Adrenal gland (tissue), 5 donors: Measurements from ENCODE around the gene CD93.

Source experiments
- POLR2A ChIP-seq, 2 donors: fragments of 450-650 bp; IDR thresholded peaks; one replicate each; pipeline ENCODE4 v1.6.1; 2017; ENCODE audit warnings: antibody characterized with exemption in 2 of 2, mild to moderate bottlenecking in 2 of 2, moderate library complexity in 1 of 2
- TF ChIP-seq, protein P1 (sequence below), 6 experiments: fragments of 450-650 bp in 4 of 6; fragments of 200-600 bp in 2 of 6; sonication (generic) in 1 of 6; IDR thresholded peaks; 1 replicate in 5 of 6; 2 replicates in 1 of 6; pipeline versions ENCODE4 v1.5.1 to v1.8.0; 2016 to 2021; ENCODE audit warnings: antibody characterized with exemption in 6 of 6, mild to moderate bottlenecking in 2 of 6, moderate library complexity in 1 of 6
- donor health status: DM: no; HTN: no; CAD: no.

- TF ChIP-seq, protein P1, sequence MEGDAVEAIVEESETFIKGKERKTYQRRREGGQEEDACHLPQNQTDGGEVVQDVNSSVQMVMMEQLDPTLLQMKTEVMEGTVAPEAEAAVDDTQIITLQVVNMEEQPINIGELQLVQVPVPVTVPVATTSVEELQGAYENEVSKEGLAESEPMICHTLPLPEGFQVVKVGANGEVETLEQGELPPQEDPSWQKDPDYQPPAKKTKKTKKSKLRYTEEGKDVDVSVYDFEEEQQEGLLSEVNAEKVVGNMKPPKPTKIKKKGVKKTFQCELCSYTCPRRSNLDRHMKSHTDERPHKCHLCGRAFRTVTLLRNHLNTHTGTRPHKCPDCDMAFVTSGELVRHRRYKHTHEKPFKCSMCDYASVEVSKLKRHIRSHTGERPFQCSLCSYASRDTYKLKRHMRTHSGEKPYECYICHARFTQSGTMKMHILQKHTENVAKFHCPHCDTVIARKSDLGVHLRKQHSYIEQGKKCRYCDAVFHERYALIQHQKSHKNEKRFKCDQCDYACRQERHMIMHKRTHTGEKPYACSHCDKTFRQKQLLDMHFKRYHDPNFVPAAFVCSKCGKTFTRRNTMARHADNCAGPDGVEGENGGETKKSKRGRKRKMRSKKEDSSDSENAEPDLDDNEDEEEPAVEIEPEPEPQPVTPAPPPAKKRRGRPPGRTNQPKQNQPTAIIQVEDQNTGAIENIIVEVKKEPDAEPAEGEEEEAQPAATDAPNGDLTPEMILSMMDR (IDR thresholded peaks at IDR 0.05), result no peak
- TF ChIP-seq POLR2A (IDR thresholded peaks at IDR 0.05), result no peak
These were observed 6.2 kb upstream of the CD93 start for GRCh38 chr20:23092384-23092756.
